Occipital lobe (tissue), 2 donors: ENCODE data around the gene PBX3. TPM values are rescaled to one million over a fixed set of nuclear protein-coding genes. Genes with fewer than 3 reads are reported as not detected.

Experiments used
- DNase-seq: peaks from one replicate; lab custom pipeline; 2025; lab: John Stamatoyannopoulos, UW
- total RNA-seq: library from RNA; depleted of rRNA; stranded (reverse); fragments of >200 nt; gene quantifications from one replicate; pipeline ENCODE4 v1.2.3, GENCODE V29; 2014

PBX3 gene
- total RNA-seq, 1 donor from 2014 or later: 14.3 TPM

DNA sequence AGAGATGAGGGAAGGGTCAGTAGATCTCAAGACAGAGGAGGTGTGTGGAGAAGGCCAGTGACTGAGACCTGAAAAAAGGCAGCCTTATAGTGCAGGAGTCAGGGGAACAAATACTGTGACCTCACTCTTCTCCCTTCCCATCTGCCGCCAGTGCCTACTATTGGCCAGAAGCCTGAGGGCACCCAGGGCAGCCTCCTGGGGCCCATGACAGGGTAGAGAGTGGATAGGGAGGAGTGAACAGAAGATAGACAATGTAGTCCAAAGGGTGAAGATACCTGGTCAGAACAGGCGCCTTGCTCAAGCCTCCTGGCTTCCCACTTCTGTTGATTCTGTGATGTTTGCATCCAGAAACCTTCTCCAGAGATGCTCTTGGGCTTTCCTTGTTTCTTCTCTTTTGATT is 196.7 kb downstream of the PBX3 start:
- no peak for DNase-seq

DNA sequence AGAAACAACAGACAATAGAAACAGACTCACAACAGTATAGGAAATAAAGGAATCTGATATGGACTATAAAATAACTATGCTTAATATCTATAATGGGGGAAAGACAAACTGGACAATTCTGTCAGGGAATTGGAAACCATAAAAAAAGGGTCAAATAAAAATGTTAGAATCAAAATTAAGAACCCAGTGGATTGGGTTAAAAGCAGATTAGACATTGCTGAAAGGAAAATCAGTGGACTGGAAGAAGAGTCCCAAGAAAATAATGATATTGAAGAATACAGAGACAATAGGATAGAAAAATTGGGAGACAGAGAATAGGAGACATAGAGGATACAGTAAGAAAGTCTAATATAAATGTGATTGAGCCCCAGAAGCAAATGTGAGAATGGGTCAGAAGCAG is 199.2 kb downstream of the PBX3 start:
- no peak for DNase-seq

GRCh38 chr9:125948887-125949596 is 201.9 kb downstream of the PBX3 start:
- DNase-seq: no peak

GRCh38 chr9:125949703-125950460 is 202.7 kb downstream of the PBX3 start:
- DNase-seq: no peak

DNA sequence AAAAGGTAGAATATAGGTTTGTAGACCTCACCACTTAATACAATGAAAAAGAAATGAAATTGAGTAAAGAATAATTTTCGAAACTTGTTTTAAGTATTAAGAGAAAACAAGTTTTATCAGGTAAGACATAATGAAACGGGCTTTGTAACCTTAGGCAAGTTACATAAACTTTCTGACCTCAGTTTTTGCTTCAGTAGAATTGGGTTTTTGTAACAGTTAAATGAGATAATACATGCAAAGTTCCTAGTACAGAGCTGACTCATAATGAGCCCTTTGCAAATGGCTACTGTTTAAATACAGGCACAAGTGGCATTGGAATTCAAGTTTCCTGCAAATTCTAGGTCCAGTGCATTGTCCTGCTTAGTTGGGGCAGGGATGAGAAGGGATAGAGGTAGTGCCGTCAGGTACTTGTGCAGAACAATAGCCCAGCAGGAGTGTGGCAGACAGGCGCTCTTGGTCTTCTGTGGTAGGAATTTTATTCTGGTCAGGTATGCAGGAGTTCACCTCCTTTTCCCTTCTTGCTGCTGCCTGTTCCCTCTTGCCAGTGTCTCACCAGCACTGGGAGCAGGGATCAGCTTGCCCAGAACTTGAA is 203.8 kb downstream of the PBX3 start:
- no peak for DNase-seq

DNA sequence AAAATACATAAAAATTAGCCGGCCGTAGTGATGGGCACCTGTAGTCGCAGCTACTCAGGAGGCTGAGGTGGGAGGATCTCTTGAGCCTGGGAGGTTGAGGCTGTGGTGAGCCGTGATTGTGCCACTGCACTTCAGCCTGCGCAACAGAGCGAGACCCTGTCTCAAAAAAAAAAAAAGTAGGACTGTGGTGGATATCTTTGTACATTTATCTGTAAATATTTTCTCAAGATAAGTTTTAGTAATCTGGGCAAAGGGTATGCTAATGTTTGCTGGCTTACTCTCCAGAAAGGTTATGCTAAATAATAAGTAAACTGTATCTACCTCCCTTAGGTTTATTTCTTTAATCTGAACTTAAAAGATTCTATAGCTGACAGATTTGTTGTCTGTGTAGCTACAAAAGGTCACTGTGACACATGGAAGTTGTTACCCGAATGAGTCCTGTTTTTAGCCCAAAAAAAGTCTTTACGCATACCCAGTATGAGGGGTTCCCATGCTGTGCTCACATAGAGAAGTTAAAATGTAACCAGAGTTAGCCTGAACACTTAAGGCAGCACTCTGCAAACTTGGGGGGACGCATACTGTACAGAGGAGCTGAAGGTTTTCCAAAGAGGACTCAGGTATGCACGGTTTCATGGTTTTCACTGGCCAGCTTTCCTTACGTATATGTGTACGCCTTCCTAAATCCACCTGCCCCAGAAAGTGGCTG is 206.3 kb downstream of the PBX3 start:
- no peak for DNase-seq

- no peak for DNase-seq
Observed at GRCh38 chr9:125956102-125956501, 208.9 kb downstream of the PBX3 start.

- DNase-seq: no peak
Observed at GRCh38 chr9:125959315-125959714, 212.1 kb downstream of the PBX3 start.

GRCh38 chr9:125959951-125960619 is 212.9 kb downstream of the PBX3 start:
- DNase-seq: no peak

- no peak for DNase-seq
Observed at GRCh38 chr9:125960626-125961025, 213.5 kb downstream of the PBX3 start.

- DNase-seq: peak; percentile 7
Observed at GRCh38 chr9:125961072-125961471, 213.9 kb downstream of the PBX3 start.

DNA sequence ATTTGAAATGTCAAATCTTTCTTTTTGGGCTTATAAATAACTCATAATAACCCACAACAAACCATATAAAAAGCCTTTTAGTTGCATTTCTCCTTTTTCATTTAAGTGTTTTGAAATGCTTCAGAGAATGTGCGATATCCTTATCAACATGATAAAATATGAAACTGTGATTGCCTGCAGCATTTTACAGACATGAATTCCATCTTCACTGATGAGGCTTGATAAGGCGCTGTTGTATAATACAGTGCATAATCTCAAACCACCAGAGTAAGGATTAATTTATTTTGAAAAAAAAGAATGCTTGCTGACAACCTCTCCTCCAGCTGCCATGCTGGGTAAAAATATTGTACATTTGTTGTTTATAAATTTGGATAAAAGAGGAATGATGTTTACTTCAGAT is 216.8 kb downstream of the PBX3 start:
- DNase-seq: no peak

GRCh38 chr9:125964702-125965225 is 217.6 kb downstream of the PBX3 start:
- no peak for DNase-seq

- no peak for DNase-seq
Observed at GRCh38 chr9:125965477-125965876, 218.3 kb downstream of the PBX3 start.

DNA sequence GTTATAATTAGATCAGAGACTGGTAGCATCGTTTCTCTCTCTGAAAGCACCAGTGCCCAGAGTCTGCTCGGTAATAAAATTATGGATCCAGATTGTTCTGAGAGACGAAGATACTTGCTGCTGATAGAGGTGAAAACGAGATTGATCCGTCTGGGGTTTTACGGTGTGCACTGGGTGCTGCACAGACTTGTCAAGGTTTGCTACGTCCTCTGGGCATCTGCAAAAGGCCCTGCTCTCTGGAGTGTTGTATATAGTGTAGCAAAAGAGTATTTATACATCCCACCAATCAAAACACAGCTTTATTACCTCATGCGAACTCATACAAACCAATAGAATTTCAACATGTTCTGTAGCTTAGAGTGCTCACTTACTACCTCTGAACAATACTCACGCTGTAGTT is 219.3 kb downstream of the PBX3 start:
- DNase-seq: no peak

GRCh38 chr9:125966959-125967711 is 220.0 kb downstream of the PBX3 start:
- DNase-seq: no peak

GRCh38 chr9:125968714-125969374 is 221.7 kb downstream of the PBX3 start:
- no peak for DNase-seq

- no peak for DNase-seq
Observed at GRCh38 chr9:125969462-125969861, 222.3 kb downstream of the PBX3 start.

GRCh38 chr9:125969868-125970267 is 222.7 kb downstream of the PBX3 start:
- DNase-seq: no peak

- no peak for DNase-seq
Observed at GRCh38 chr9:125970340-125970739, 223.2 kb downstream of the PBX3 start.
